ENCODE results near the gene PTAR1. TPM values are rescaled to one million over a fixed set of nuclear protein-coding genes. Genes with fewer than 3 reads are reported as not detected.

The PTAR1 gene
- total RNA-seq, 1 experiment from 2014 or later, result 44.9 TPM

DNA sequence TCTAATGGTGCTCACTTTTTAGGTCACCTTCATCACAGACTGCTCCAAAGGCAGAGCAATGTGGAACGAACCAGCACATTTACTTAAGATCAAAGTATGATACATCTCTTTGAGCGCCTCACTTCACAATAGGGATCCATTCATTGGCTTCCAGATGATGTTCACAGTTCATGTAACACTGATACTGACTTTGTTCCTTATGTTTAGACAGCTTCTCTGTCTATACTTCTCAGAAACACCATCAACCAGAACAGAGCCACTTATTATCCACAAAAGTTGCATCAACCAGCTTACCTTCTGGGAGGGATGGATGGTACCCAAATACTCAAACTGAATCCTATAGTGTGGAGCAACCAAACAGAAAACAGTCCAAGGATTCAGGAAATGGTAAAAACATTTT lies 4.6 kb downstream of the PTAR1 start:
- peaks cover 52% of the 10 kb centered on the region for H3K79me2 ChIP-seq (ENCODE audit: low read depth)

DNA sequence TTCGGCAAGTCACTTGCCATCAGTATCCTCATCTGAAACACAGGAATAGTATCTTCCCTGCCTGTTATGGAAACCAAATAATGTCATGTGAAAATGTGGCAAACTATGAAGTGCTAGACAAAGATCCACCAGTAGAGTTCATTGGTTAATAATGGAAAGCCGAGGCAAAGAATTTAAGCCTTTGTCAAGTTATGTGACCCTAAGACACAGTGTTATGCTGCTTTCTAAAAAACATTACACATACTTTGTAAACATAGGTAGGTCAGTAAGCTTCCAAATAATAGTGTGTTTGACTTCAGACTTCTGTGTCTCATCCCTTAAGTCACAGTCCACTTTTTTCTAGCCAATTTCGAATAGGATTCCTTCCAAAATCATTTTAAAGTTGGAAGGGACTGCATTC lies 6.0 kb downstream of the PTAR1 start:
- Histone ChIP-seq H3K9me3 (ENCODE audit: insufficient read depth, low read depth) (no peaks in the 10 kb centered on the region), H4K20me1 (ENCODE audit: insufficient read depth) (no peaks in the 10 kb centered on the region; the same call in 1 of the 2 replicates), H3K4me2 (no peak overlapping the region), H3K27ac (no peak overlapping the region), H3K4me3 (no peak overlapping the region), H2AFZ (no peak overlapping the region), H3K4me1 (replicated peaks; ENCODE audit: insufficient read depth) (peaks cover 9% of the 10 kb centered on the region), H3K79me2 (ENCODE audit: low read depth) (peaks cover 47% of the 10 kb centered on the region), H3K36me3 (ENCODE audit: low read depth) (peaks cover 15% of the 10 kb centered on the region; the same call in 1 of the 2 replicates), H3K27me3 (ENCODE audit: insufficient read depth, low read depth) (no peaks in the 10 kb centered on the region), H3K9me2 (ENCODE audit: insufficient read depth) (no peaks in the 10 kb centered on the region), H3F3A (ENCODE audit: insufficient read depth, low read depth) (no peaks in the 10 kb centered on the region)
- CTCF ChIA-PET, result no interaction called here
- no peak for TF ChIP-seq EZH2 (IDR thresholded peaks at IDR 0.05; ENCODE audit: low read depth)
- TF ChIP-seq, protein P1, sequence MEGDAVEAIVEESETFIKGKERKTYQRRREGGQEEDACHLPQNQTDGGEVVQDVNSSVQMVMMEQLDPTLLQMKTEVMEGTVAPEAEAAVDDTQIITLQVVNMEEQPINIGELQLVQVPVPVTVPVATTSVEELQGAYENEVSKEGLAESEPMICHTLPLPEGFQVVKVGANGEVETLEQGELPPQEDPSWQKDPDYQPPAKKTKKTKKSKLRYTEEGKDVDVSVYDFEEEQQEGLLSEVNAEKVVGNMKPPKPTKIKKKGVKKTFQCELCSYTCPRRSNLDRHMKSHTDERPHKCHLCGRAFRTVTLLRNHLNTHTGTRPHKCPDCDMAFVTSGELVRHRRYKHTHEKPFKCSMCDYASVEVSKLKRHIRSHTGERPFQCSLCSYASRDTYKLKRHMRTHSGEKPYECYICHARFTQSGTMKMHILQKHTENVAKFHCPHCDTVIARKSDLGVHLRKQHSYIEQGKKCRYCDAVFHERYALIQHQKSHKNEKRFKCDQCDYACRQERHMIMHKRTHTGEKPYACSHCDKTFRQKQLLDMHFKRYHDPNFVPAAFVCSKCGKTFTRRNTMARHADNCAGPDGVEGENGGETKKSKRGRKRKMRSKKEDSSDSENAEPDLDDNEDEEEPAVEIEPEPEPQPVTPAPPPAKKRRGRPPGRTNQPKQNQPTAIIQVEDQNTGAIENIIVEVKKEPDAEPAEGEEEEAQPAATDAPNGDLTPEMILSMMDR (conservative IDR thresholded peaks at IDR 0.05), result no peak
- BruUV-seq (replicated peaks), result no TSS peak
- POLR2A ChIA-PET (ENCODE audit: unreplicated experiment), result no interaction called here
- intact Hi-C loops (cut with micrococcal nuclease; ENCODE audit: unreplicated experiment), result no loop called here
- no peak for DNase-seq

More for the DNA sequence above, 4.6 kb downstream of the PTAR1 start:
- DNase-seq, result no peak
- TF ChIP-seq, protein P1 (conservative IDR thresholded peaks at IDR 0.05), result no peak
- no peak for TF ChIP-seq EZH2 (IDR thresholded peaks at IDR 0.05; ENCODE audit: low read depth)
- POLR2A ChIA-PET (ENCODE audit: unreplicated experiment), result no interaction called here
- Histone ChIP-seq H3F3A (ENCODE audit: insufficient read depth, low read depth) (no peaks in the 10 kb centered on the region), H3K27ac (no peak overlapping the region), H3K27me3 (ENCODE audit: insufficient read depth, low read depth) (no peaks in the 10 kb centered on the region), H3K36me3 (ENCODE audit: low read depth) (peaks cover 15% of the 10 kb centered on the region; the same call in 1 of the 2 replicates), H3K4me2 (no peak overlapping the region), H2AFZ (no peak overlapping the region), H3K4me3 (no peak overlapping the region), H4K20me1 (ENCODE audit: insufficient read depth) (no peaks in the 10 kb centered on the region; the same call in 1 of the 2 replicates), H3K4me1 (replicated peaks; ENCODE audit: insufficient read depth) (peaks cover 10% of the 10 kb centered on the region), H3K9me3 (ENCODE audit: insufficient read depth, low read depth) (no peaks in the 10 kb centered on the region), H3K9me2 (ENCODE audit: insufficient read depth) (no peaks in the 10 kb centered on the region)
- CTCF ChIA-PET, result no interaction called here
- no TSS peak for BruUV-seq (replicated peaks)
- intact Hi-C loops (cut with micrococcal nuclease; ENCODE audit: unreplicated experiment), result loop anchor here (5.0 kb wide), 1 partner anchor 502 kb away; the partner anchor contains the start of gene SMC5

- H3K36me3 ChIP-seq (ENCODE audit: low read depth), result peaks cover 10% of the 10 kb centered on the region; the same call in 1 of the 2 replicates
- H3K79me2 ChIP-seq (ENCODE audit: low read depth), result peaks cover 21% of the 10 kb centered on the region
- no TSS peak for BruUV-seq (replicated peaks)
- H3K4me3 ChIP-seq, result no peak overlapping the region
- H3K4me2 ChIP-seq, result no peak overlapping the region
- no peaks in the 10 kb centered on the region for H3K27me3 ChIP-seq (ENCODE audit: insufficient read depth, low read depth)
- intact Hi-C loops (cut with micrococcal nuclease; ENCODE audit: unreplicated experiment), result no loop called here
- no peaks in the 10 kb centered on the region for H3K9me2 ChIP-seq (ENCODE audit: insufficient read depth)
- H3F3A ChIP-seq (ENCODE audit: insufficient read depth, low read depth), result no peaks in the 10 kb centered on the region
- no peak overlapping the region for H2AFZ ChIP-seq
- no peaks in the 10 kb centered on the region for H3K4me1 ChIP-seq (replicated peaks; ENCODE audit: insufficient read depth)
- POLR2A ChIA-PET (ENCODE audit: unreplicated experiment), result no interaction called here
- TF ChIP-seq, protein P1 (conservative IDR thresholded peaks at IDR 0.05), result no peak
- TF ChIP-seq EZH2 (IDR thresholded peaks at IDR 0.05; ENCODE audit: low read depth), result no peak
- DNase-seq, result no peak
- CTCF ChIA-PET, result interaction anchor here (0.6 kb wide), 1 partner anchor 563 kb away, joined by 3 read pairs; no protein-coding TSS in a partner anchor
- no peaks in the 10 kb centered on the region; the same call in 1 of the 2 replicates for H4K20me1 ChIP-seq (ENCODE audit: insufficient read depth)
- H3K27ac ChIP-seq, result no peak overlapping the region
- H3K9me3 ChIP-seq (ENCODE audit: insufficient read depth, low read depth), result no peaks in the 10 kb centered on the region
Measured at GRCh38 chr9:69750085-69750484, 9.7 kb downstream of the PTAR1 start.

All from PC-9 (cell line).